GOT3 (cell line): ENCODE data around the gene PCDHB2.
"Not testable (repeated sequence)": the region's sequence is repeated elsewhere in the genome, so short reads cannot be mapped to it uniquely, and the experiment has no call there.

ENCODE experiments used
- DNase-seq: peaks from one replicate; lab custom pipeline; 2025; ENCODE audit warnings: mixed read lengths; lab: John Stamatoyannopoulos, UW

Gene PCDHB2

GRCh38 chr5:141135718-141136266 lies 41.4 kb downstream of the PCDHB2 start:
- no peak for DNase-seq

- DNase-seq = not testable (repeated sequence)
Measured at GRCh38 chr5:141137346-141137745, 42.9 kb downstream of the PCDHB2 start.
